Activated naive CD4-positive, alpha-beta T cell (primary cell): ENCODE results near the gene EFHC1.

Experiments used
- DNase-seq, 4 experiments: peaks; one replicate each; lab custom pipeline; 2025; lab: John Stamatoyannopoulos, UW

Gene EFHC1

GRCh38 chr6:52518279-52518945 lies 98.3 kb downstream of the EFHC1 start:
- DNase-seq = no peak

- DNase-seq = no peak
These were observed 99.5 kb downstream of the EFHC1 start for GRCh38 chr6:52519618-52520017.

GRCh38 chr6:52522151-52522626 lies 102.0 kb downstream of the EFHC1 start:
- no peak for DNase-seq

- no peak for DNase-seq
These were observed 102.5 kb downstream of the EFHC1 start for GRCh38 chr6:52522655-52523054.

DNA sequence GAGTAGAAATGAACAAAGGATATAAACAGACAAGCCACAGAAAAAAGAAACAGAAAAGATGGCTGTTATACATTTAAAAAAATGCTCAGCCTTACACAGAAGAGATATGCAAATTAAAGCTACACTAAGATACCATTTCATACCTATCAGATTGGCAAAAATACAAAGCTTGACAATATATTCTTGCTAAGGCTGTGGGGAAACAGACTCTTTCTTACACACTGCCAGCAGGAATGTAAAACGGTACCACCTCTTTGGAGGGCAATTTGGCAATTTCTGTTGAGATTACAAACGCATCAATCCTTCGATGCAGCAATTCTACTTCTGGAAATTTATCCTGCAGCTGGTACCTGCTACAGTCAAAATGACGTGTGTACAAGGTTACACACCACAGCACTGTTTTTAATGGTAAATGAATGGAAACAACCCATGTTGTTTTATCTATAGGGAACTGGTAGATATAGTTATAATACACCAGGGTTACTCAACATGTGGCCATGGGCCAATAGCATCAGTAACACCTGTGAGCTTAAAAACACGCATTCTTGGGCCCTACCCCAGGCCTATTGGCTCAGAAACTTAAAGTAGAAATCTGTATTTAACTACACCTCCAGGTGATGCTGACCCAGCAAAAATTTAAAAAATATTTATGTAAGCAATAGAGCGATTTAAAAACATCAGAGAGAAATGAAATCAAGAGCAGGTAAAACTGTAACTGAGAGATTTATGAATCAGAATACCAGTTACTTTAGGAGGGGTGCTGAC lies 103.4 kb downstream of the EFHC1 start:
- no peak for DNase-seq

DNA sequence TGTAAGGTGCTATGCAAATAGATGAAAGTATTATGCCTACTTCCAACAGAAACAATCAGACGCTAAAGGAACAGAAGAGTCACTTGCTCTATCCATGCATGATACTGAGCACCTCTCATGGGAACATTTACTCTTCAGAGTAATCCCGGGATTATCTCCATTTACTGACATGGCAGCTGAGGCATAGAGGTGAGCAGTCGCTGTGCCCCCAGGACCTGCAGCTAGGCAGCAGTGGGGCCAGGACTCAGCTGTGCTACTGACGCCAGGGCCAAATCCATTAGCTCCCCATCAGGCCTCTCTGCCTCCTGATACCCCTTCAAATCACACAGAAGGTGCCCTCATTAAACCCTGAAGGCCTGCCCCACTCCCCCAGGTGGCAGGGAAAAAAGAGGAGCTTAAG lies 104.8 kb downstream of the EFHC1 start:
- DNase-seq = no peak

- DNase-seq = no peak
These were observed 106.5 kb downstream of the EFHC1 start for GRCh38 chr6:52526634-52527033.

DNA sequence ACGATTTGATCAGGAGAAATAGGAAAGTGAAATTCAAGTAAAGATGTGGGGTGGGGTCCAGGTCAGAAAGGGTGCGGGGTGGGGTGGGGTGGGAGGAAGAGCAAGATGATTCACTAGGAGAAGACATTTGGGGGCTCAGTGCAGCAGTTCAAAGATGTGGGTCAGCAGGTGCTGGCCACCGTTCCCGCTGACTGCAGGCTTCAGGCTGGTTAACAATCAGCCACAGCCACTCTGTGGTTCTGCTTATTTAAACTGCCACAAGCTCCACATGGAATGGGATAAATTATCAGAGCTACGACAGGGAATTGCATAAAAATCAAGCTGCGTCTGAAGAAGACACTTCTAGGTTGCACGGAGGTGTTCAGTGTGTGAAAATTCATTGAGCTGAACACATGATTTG lies 107.3 kb downstream of the EFHC1 start:
- DNase-seq = no peak

DNA sequence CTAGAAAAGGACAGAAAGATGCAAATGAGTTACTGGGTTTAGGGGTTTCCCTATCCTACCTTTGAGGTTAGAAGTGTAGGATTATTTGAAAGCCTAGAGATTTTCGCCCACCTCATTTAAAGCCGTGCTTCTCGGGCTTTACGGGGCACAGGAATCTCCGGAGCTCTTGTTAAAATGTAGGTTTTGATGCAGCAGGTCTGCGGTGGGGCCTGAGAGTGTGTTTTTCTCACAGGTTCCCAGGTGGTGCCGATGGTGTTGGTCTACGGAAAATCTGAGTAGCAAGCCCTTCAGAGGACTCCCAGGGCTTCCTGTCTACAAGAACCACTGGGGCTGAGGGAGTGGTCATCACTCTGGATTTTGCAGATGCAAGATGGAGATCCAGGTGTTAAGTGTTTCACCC lies 109.2 kb downstream of the EFHC1 start:
- no peak for DNase-seq

- no peak for DNase-seq
These were observed 110.2 kb downstream of the EFHC1 start for GRCh38 chr6:52530351-52530750.

DNA sequence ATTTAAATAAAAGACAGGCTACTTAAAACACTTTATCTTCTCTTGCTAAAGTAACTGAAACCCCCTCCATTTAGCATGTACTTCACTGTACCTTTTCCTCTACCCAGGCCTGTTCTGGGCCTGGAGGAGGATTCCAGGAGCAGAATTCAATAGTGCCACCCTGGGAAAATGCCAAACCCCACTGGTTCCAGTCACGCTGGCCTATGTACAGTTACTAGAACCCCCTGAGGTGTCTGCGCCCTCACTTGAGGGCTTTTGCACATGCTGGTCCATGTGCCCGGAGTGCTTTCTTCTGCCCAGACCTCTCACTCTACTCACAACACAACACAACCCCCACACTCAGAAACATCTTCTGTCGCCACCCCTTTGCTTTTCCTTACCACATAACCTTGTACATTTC lies 111.3 kb downstream of the EFHC1 start:
- no peak for DNase-seq

GRCh38 chr6:52531834-52532233 lies 111.7 kb downstream of the EFHC1 start:
- no peak for DNase-seq

GRCh38 chr6:52532457-52532856 lies 112.3 kb downstream of the EFHC1 start:
- DNase-seq = no peak

DNA sequence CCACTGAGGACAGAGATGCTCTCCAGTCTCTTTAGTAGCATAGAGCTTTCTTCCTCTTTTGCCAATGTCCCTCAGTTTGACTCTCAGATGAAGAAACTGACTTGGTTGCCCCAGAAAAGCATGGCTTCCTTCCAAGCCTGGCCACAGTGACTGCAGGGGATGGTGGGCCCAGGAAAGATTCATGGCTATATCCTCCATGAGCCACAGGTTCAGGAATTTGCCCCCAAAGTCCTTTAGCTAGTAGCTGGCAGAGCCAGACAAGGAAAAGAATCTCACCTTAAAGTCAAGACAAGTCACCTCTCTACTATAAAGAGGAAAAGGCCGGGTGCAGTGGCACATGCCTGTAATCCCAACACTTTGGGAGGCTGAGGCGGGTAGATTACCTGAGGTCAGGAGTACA lies 113.3 kb downstream of the EFHC1 start:
- DNase-seq = no peak

DNA sequence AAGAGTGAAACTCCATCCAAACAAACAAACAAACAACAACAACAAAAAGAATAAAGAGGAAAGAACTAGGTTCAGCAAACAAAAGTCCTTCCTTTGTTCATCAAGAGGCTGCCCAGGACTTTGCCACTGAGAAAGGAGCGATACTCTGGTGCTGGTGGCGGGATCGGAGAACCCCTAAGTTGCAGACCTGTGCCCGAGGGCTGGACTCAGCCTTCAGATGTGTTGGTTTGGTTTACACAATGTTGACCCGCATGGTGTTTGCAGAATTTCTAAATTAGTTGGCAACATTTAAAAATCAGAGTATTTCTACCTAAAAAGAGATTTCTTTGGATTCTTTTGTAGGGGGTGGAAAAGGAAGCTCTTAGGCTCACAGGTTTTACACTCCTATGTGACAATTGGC lies 114.2 kb downstream of the EFHC1 start:
- DNase-seq = no peak

- DNase-seq = no peak
These were observed 114.8 kb downstream of the EFHC1 start for GRCh38 chr6:52534966-52535390.

- DNase-seq = no peak
These were observed 115.7 kb downstream of the EFHC1 start for GRCh38 chr6:52535711-52536423.

DNA sequence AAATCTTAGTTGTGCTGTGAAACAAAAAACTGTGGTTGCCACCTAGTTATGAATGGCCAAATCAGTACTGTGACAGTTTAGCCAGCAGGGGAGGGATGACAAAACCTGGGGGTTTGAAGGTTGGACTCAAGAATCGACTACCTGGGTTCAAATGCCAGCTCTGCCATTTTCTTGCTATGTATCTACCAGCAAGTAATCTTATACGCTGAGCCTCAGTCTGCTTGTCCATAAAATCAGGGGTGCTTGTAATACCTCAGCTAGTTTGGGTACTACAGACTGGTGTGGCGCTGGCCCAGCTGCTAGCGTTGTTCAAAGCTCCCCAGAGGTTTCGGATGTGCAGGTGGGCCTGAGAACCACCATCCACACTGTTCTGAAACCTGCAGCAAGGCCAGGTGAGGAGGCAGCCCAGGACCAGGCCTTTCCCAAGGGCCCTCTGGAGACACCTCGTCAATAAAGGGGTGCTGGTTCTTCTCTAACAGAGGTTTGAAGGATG lies 116.3 kb downstream of the EFHC1 start:
- DNase-seq = no peak

DNA sequence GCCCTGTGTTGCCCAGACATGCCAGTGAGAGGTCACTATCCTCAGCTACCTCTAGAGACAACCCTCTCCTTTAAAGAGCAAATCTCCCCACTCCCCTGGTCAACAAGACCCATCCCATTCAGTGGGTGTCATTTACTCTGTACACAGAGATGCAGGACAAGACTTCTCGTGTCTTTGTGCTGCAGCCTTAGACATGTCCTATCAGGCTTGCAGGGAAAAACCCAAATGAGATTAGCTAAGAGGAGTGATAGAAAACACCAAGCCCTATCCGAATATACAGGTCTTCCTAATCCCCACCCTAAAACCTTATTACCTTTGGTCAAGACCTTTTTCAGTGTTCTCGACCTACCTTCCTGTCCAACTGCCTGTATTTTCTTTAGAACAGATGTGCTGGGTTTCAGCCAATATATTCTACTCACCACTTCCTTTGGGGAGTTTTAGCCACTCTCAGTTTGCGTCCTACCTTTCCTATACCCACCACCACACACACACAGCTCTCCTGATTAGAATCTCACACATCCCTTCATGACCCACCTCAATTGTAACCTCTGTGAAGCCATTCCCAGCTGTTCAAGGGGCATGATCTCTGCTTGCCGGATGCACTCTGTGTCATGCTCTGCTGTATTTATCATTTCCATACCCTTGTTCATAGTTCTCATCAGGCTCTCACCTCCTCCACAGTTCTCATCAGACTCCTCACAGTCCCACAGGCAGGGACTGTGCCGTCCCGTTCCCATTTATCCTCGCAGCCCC lies 117.0 kb downstream of the EFHC1 start:
- DNase-seq = no peak

GRCh38 chr6:52538252-52538900 lies 118.2 kb downstream of the EFHC1 start:
- no peak for DNase-seq

DNA sequence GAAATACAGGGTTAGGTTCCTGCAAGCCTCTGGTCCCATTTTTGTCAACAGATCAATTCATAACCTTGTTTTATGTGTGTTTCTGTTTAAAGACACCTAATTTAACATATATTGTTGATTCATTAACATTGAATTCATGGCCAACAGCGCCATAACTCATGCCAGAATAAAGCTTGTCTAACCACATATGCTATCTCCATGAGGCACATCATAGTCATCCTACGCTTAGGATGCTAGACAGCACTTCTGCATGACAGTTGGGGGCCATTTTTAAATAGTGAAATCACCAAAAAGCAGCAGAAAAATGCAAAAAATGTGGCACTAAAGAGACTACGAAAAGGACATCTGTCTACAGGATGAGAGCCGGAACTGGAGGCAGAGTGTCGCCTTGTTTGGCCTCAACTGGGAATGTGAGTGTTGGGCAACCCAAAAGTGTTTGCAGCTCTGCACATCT lies 118.8 kb downstream of the EFHC1 start:
- no peak for DNase-seq
